Body of pancreas (tissue), 4 donors: ENCODE measurements around the gene TNFAIP8.

Experiments used
- POLR2A ChIP-seq, 3 donors: fragments of 450-650 bp; IDR thresholded peaks; one replicate each; pipeline ENCODE4 v1.6.1; 2016; ENCODE audit warnings: antibody characterized with exemption in 3 of 3, mild to moderate bottlenecking in 2 of 3
- TF ChIP-seq, protein P1 (sequence below), 7 experiments: fragments of 450-650 bp in 4 of 7; fragments of 200-600 bp in 3 of 7; sonication (generic) in 3 of 7; IDR thresholded peaks; one replicate each; pipeline ENCODE4 v1.5.1; 2016 to 2019; ENCODE audit warnings: antibody characterized with exemption in 7 of 7

DNA sequence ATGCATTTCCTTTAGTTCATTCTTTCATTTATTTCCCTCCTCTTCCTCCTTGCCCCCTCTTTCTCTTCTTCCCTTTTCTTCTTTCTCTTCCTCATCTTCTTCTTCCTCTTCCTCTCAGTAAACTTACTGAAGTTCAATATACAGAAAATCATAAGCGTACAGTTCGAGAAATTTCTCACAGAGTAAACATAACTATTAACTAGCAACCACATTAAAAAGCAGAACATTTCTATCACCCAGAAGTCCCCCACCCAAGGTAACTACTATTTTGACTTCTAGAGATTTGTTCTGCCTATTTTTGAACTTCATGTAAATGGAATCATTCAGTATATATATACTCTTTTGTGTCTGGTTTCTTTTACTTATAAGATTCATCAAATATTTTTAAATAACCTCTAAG lies 48.2 kb downstream of the TNFAIP8 start:
- TF ChIP-seq, protein P1, sequence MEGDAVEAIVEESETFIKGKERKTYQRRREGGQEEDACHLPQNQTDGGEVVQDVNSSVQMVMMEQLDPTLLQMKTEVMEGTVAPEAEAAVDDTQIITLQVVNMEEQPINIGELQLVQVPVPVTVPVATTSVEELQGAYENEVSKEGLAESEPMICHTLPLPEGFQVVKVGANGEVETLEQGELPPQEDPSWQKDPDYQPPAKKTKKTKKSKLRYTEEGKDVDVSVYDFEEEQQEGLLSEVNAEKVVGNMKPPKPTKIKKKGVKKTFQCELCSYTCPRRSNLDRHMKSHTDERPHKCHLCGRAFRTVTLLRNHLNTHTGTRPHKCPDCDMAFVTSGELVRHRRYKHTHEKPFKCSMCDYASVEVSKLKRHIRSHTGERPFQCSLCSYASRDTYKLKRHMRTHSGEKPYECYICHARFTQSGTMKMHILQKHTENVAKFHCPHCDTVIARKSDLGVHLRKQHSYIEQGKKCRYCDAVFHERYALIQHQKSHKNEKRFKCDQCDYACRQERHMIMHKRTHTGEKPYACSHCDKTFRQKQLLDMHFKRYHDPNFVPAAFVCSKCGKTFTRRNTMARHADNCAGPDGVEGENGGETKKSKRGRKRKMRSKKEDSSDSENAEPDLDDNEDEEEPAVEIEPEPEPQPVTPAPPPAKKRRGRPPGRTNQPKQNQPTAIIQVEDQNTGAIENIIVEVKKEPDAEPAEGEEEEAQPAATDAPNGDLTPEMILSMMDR (IDR thresholded peaks at IDR 0.05): no peak
- TF ChIP-seq POLR2A (IDR thresholded peaks at IDR 0.05): no peak
